WTC11 (cell line): ENCODE results near the gene SLC16A10.

Source experiments
- FOXP4 ChIP-seq: sonication (generic); formaldehyde crosslinking; IDR thresholded peaks from 2 replicates; pipeline ENCODE4 v1.8.0; 2022; ENCODE audit warnings: mild to moderate bottlenecking, missing genetic modification reagents
- TP53 ChIP-seq: sonication (generic); formaldehyde crosslinking; IDR thresholded peaks from 2 replicates; pipeline ENCODE4 v1.8.1; 2023; ENCODE audit warnings: mild to moderate bottlenecking, missing genetic modification reagents
- ZNF121 ChIP-seq: sonication (generic); formaldehyde crosslinking; IDR thresholded peaks from 2 replicates; pipeline ENCODE4 v1.8.0; 2023; ENCODE audit warnings: missing genetic modification reagents
- ZNF423 ChIP-seq: fragments of 250-450 bp; sonication (Bioruptor Pico); IDR thresholded peaks from 2 replicates; pipeline ENCODE4 v2.1.2; 2022; ENCODE audit warnings: mild to moderate bottlenecking, moderate library complexity

DNA sequence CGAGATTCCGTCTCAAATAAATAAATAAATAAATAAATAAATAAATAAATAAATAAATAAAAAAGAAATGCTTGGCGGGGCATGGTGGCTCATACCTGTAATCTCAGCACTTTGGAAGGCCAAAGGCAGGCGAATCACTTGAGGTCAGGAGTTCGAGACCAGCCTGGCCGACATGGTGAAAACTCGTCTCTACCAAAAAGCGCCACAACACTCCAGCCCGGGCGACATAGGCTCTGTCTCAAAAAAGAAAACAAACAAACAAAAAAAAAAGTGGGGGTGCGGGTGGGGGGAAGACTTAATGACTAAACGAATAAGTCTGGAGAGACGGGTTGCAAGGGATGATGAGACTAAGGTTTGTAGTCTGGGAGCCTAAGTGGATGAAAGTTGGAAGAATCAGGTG is 170.7 kb downstream of the SLC16A10 start:
- no peak for TF ChIP-seq ZNF423 (CRISPR knock-in tag)
- no peak for TF ChIP-seq FOXP4
- TF ChIP-seq ZNF121, result no peak
- no peak for TF ChIP-seq TP53
